ENCODE results near the gene SLC35G4.

DNA sequence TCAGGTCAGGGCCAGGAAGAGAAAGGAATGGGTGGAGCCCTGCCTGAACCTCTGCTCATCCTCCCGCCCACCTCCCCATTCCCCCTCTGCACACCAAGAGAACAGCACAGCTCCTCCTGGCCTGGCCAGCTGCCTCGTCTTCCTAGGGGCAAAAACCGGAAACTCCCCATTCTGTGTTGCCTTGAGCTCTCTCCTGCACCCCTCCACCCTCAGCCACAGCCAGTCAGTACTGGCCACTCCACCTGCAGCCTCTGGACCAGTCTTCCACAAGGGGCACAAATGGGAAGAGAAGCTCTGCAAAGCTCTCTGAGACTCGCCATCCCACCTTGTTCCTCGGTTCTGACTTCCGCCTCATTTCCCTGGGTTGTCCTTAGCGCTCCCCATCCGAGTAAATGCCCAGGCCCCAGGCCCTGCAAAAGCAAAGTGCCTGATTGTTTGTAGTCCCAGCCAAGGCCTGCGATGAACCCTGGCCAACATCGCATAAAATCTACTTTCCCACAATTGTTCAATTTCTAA lies 39.3 kb upstream of the SLC35G4 start:
- TF ChIP-seq, protein P1, sequence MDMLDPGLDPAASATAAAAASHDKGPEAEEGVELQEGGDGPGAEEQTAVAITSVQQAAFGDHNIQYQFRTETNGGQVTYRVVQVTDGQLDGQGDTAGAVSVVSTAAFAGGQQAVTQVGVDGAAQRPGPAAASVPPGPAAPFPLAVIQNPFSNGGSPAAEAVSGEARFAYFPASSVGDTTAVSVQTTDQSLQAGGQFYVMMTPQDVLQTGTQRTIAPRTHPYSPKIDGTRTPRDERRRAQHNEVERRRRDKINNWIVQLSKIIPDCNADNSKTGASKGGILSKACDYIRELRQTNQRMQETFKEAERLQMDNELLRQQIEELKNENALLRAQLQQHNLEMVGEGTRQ (IDR thresholded peaks at IDR 0.05; ENCODE audit: borderline replicate concordance, low read depth, low read length): no peak
- TF ChIP-seq, protein P2, sequence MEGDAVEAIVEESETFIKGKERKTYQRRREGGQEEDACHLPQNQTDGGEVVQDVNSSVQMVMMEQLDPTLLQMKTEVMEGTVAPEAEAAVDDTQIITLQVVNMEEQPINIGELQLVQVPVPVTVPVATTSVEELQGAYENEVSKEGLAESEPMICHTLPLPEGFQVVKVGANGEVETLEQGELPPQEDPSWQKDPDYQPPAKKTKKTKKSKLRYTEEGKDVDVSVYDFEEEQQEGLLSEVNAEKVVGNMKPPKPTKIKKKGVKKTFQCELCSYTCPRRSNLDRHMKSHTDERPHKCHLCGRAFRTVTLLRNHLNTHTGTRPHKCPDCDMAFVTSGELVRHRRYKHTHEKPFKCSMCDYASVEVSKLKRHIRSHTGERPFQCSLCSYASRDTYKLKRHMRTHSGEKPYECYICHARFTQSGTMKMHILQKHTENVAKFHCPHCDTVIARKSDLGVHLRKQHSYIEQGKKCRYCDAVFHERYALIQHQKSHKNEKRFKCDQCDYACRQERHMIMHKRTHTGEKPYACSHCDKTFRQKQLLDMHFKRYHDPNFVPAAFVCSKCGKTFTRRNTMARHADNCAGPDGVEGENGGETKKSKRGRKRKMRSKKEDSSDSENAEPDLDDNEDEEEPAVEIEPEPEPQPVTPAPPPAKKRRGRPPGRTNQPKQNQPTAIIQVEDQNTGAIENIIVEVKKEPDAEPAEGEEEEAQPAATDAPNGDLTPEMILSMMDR (IDR thresholded peaks at IDR 0.05): no peak
- TF ChIP-seq YY1 (IDR thresholded peaks at IDR 0.05; ENCODE audit: low read depth) (no peak), EZH2phosphoT487 (IDR thresholded peaks at IDR 0.05; ENCODE audit: borderline replicate concordance, low read depth) (no peak), JUND (IDR thresholded peaks at IDR 0.05) (no peak), SIN3A (IDR thresholded peaks at IDR 0.05; ENCODE audit: borderline replicate concordance, low read depth, low read length) (no peak), EP300 (IDR thresholded peaks at IDR 0.05; ENCODE audit: borderline replicate concordance in 1 of 2, low read depth in 1 of 2, low read length in 1 of 2) (no peak), GABPA (IDR thresholded peaks at IDR 0.05; ENCODE audit: low read depth) (no peak), TCF12 (IDR thresholded peaks at IDR 0.05) (no peak)
- TF ChIP-seq, protein P3, sequence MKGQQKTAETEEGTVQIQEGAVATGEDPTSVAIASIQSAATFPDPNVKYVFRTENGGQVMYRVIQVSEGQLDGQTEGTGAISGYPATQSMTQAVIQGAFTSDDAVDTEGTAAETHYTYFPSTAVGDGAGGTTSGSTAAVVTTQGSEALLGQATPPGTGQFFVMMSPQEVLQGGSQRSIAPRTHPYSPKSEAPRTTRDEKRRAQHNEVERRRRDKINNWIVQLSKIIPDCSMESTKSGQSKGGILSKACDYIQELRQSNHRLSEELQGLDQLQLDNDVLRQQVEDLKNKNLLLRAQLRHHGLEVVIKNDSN (IDR thresholded peaks at IDR 0.05; ENCODE audit: borderline replicate concordance, low read depth): no peak
- TF ChIP-seq, protein P4, sequence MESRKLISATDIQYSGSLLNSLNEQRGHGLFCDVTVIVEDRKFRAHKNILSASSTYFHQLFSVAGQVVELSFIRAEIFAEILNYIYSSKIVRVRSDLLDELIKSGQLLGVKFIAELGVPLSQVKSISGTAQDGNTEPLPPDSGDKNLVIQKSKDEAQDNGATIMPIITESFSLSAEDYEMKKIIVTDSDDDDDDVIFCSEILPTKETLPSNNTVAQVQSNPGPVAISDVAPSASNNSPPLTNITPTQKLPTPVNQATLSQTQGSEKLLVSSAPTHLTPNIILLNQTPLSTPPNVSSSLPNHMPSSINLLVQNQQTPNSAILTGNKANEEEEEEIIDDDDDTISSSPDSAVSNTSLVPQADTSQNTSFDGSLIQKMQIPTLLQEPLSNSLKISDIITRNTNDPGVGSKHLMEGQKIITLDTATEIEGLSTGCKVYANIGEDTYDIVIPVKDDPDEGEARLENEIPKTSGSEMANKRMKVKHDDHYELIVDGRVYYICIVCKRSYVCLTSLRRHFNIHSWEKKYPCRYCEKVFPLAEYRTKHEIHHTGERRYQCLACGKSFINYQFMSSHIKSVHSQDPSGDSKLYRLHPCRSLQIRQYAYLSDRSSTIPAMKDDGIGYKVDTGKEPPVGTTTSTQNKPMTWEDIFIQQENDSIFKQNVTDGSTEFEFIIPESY (IDR thresholded peaks at IDR 0.05; ENCODE audit: borderline replicate concordance, low read depth): no peak
- TF ChIP-seq, protein P5, sequence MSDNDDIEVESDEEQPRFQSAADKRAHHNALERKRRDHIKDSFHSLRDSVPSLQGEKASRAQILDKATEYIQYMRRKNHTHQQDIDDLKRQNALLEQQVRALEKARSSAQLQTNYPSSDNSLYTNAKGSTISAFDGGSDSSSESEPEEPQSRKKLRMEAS (IDR thresholded peaks at IDR 0.05; ENCODE audit: low read depth): no peak

Data from SK-N-SH (cell line).